OCI-LY1 (cell line): ENCODE data around the gene NRP1.

Source experiments
- CTCF ChIP-seq: fragments of 200-600 bp; sonication (generic), shearing (Covaris generic); IDR thresholded peaks from 2 replicates; pipeline ENCODE4 v1.5.1; 2017; ENCODE audit warnings: mild to moderate bottlenecking, antibody characterized with exemption, low read length, moderate library complexity, mixed read lengths
- EZH2 ChIP-seq: fragments of 200-600 bp; sonication (generic), shearing (Covaris generic); IDR thresholded peaks from 2 replicates; pipeline ENCODE4 v1.8.0; 2017; ENCODE audit warnings: borderline replicate concordance, mixed run types, mild to moderate bottlenecking, antibody characterized with exemption, low read length, moderate library complexity, mixed read lengths

DNA sequence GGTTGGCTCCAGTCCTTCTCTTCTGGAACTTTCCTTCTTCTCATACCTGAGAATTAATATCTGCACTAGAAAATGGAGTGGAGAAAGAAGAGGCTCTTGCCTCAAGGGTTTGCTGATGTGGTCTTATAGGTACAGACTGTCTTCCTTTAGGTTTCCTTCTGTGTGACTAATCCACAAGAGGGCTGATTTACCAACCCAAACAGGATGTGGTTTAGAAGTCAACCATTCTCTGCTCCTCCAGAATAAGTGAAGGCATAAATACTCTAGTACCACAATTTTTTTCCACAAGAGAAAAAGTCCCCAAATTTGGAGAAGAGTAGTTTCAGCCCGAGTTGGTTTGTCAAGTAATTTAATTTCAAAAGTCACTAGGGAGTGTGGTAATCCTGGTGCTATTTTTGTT, 85.8 kb downstream of the NRP1 start:
- TF ChIP-seq EZH2 (no peak), CTCF (no peak)
